Tibial nerve (tissue), 4 donors: ENCODE data around the gene TENT4A. TPM values are rescaled to one million over a fixed set of nuclear protein-coding genes. Genes with fewer than 3 reads are reported as not detected.

Experiments used
- DNase-seq, 2 donors: peaks; one replicate each; pipeline ENCODE4 v3.0.0-alpha.2; 2019; ENCODE audit warnings: low spot score in 2 of 2
- H3K27ac ChIP-seq, 4 donors: fragments of 200-600 bp; sonication (generic) in 3 of 4; one replicate each; pipeline ENCODE4 v1.5.1; 2017 to 2019; ENCODE audit warnings: mild to moderate bottlenecking in 1 of 4
- H3K27me3 ChIP-seq, 2 donors: fragments of 200-600 bp; sonication (generic) in 1 of 2; one replicate each; pipeline versions ENCODE4 v1.5.1 to v1.6.0; 2017 to 2019
- H3K36me3 ChIP-seq, 3 donors: fragments of 200-600 bp; sonication (generic); one replicate each; pipeline ENCODE4 v1.5.1; 2018 to 2019
- H3K4me1 ChIP-seq, 4 donors: fragments of 200-600 bp; sonication (generic) in 3 of 4; one replicate each; pipeline ENCODE4 v1.5.1; 2017 to 2019
- H3K4me3 ChIP-seq, 4 donors: fragments of 200-600 bp; sonication (generic) in 3 of 4; one replicate each; pipeline ENCODE4 v1.5.1; 2017 to 2019; ENCODE audit warnings: mild to moderate bottlenecking in 1 of 4, moderate library complexity in 1 of 4
- H3K9me3 ChIP-seq, 4 donors: fragments of 200-600 bp; sonication (generic) in 3 of 4; one replicate each; pipeline ENCODE4 v1.5.1; 2017 to 2019
- EP300 ChIP-seq, 2 donors: sonication (generic); formaldehyde crosslinking; IDR thresholded peaks; one replicate each; pipeline ENCODE4 v1.6.1; 2017; ENCODE audit warnings: antibody characterized with exemption in 2 of 2, mild to moderate bottlenecking in 1 of 2
- POLR2A ChIP-seq, 2 donors: fragments of 450-650 bp; IDR thresholded peaks; one replicate each; pipeline ENCODE4 v1.6.1; 2017; ENCODE audit warnings: antibody characterized with exemption in 2 of 2, mild to moderate bottlenecking in 2 of 2, moderate library complexity in 2 of 2
- WGBS, 2 donors: methylation state at CpG; one replicate each; pipeline ENCODE4 v1.1.5; 2018; 5-methylcytosine and 5-hydroxymethylcytosine counted together
- total RNA-seq, 4 donors: library from RNA; depleted of rRNA; stranded (reverse); fragments of >200 nt; gene quantifications; one replicate each; pipeline ENCODE4 v1.1.0, GENCODE V29; 2016
- TF ChIP-seq, protein P1 (sequence below), 5 experiments: fragments of 200-600 bp in 3 of 5; fragments of 450-650 bp in 2 of 5; sonication (generic) in 3 of 5; IDR thresholded peaks; one replicate each; pipeline ENCODE4 v1.5.1; 2016 to 2019; ENCODE audit warnings: antibody characterized with exemption in 5 of 5, mild to moderate bottlenecking in 3 of 5, moderate library complexity in 2 of 5

Gene TENT4A
- total RNA-seq, 4 donors from 2014 or later = 22.7 to 34.1 (median 29.2) TPM

- H3K4me3 ChIP-seq = no peak overlapping the region
- H3K4me1 ChIP-seq = peaks cover 0 to 17% (median 3%) of the 10 kb centered on the region in 4 donors
- H3K36me3 ChIP-seq = peaks cover 0 to 21% (median 0%) of the 10 kb centered on the region in 3 donors
- no peak for DNase-seq
- H3K27ac ChIP-seq = no peak overlapping the region
- TF ChIP-seq, protein P1, sequence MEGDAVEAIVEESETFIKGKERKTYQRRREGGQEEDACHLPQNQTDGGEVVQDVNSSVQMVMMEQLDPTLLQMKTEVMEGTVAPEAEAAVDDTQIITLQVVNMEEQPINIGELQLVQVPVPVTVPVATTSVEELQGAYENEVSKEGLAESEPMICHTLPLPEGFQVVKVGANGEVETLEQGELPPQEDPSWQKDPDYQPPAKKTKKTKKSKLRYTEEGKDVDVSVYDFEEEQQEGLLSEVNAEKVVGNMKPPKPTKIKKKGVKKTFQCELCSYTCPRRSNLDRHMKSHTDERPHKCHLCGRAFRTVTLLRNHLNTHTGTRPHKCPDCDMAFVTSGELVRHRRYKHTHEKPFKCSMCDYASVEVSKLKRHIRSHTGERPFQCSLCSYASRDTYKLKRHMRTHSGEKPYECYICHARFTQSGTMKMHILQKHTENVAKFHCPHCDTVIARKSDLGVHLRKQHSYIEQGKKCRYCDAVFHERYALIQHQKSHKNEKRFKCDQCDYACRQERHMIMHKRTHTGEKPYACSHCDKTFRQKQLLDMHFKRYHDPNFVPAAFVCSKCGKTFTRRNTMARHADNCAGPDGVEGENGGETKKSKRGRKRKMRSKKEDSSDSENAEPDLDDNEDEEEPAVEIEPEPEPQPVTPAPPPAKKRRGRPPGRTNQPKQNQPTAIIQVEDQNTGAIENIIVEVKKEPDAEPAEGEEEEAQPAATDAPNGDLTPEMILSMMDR (IDR thresholded peaks at IDR 0.05) = no peak
- TF ChIP-seq POLR2A (IDR thresholded peaks at IDR 0.05) = no peak
- no peak for TF ChIP-seq EP300 (IDR thresholded peaks at IDR 0.05)
- no peaks in the 10 kb centered on the region for H3K9me3 ChIP-seq
- H3K27me3 ChIP-seq = no peaks in the 10 kb centered on the region
- WGBS, 2 donors = 91% methylated on average over 8 of the region's 8 CpGs
Measured at GRCh38 chr5:6762116-6762515, 48.9 kb downstream of the TENT4A start.

- Histone ChIP-seq H3K4me3 (no peak overlapping the region), H3K27me3 (no peaks in the 10 kb centered on the region), H3K27ac (no peak overlapping the region), H3K9me3 (no peaks in the 10 kb centered on the region), H3K36me3 (peaks cover 0 to 18% (median 0%) of the 10 kb centered on the region in 3 donors), H3K4me1 (peaks cover 0 to 17% (median 3%) of the 10 kb centered on the region in 4 donors)
- DNase-seq = no peak
- TF ChIP-seq, protein P1 (IDR thresholded peaks at IDR 0.05) = no peak
- TF ChIP-seq POLR2A (IDR thresholded peaks at IDR 0.05) = no peak
- TF ChIP-seq EP300 (IDR thresholded peaks at IDR 0.05) = no peak
- 91 to 99% methylated on average over 8 of the region's 8 CpGs for WGBS, 2 donors
Measured at GRCh38 chr5:6762697-6763096, 49.5 kb downstream of the TENT4A start.

GRCh38 chr5:6763191-6763590 lies 50.0 kb downstream of the TENT4A start:
- DNase-seq = no peak
- Histone ChIP-seq H3K27ac (no peak overlapping the region), H3K36me3 (peaks cover 0 to 13% (median 0%) of the 10 kb centered on the region in 3 donors), H3K4me1 (peaks cover 0 to 17% (median 3%) of the 10 kb centered on the region in 4 donors), H3K27me3 (no peaks in the 10 kb centered on the region), H3K4me3 (no peak overlapping the region), H3K9me3 (no peaks in the 10 kb centered on the region)
- TF ChIP-seq EP300 (IDR thresholded peaks at IDR 0.05) (no peak), POLR2A (IDR thresholded peaks at IDR 0.05) (no peak)
- TF ChIP-seq, protein P1 (IDR thresholded peaks at IDR 0.05) = no peak
- 86 to 88% methylated on average over 12 of the region's 12 CpGs for WGBS, 2 donors

DNA sequence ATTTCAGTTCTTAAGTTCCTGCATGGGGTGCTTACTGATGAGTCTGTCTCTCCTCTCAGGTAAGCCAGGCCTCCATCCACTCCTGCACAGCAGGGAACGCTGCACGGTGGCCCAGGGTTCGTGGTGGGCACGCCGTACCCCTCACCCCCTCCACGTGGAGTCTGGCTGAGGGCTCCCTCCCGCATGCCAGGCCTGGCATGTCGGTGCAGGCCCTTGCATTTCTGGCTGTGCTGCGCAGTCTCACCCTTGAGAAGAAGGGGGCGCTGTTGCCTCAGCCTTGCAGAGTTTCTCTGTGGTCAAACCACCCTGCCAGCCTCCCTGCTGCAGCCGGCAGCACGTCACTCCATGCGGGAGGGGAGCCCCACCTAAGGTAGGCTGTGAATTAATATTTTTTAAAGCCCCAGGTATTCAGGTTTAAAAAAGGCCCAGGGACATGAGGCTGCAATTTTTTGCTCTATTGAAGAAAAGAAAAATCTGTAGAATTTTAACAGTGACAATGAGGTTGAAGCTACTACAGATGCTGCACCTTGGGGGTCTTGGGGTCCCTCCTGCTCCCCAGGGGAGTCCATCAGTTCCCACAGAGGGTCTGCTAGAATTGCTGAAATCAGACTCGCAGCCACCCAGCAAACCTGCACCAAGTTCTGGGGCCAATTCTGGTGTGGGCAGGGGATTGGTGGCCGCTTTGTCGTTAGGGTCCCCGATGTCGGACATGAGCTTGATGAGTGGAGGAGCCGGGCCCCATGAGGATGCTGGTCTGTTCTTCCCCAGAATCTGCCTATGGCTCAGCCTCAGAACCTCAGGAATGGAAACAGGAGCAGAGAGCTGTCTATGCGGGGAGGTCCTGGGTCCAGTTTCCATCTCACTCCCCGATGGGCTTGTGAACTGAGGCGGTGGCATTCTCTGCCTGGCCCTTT lies 52.6 kb downstream of the TENT4A start:
- peak overlapping the region in 1 of 4 donors; percentile 5 for H3K4me3 ChIP-seq
- H3K9me3 ChIP-seq = no peaks in the 10 kb centered on the region
- no peaks in the 10 kb centered on the region for H3K36me3 ChIP-seq
- WGBS, 2 donors = 39 to 41% methylated on average over 22 of the region's 22 CpGs
- H3K27me3 ChIP-seq = no peaks in the 10 kb centered on the region
- TF ChIP-seq, protein P1 (IDR thresholded peaks at IDR 0.05) = peak; percentile 68 to 81 (median 72)
- no peak for TF ChIP-seq EP300 (IDR thresholded peaks at IDR 0.05)
- TF ChIP-seq POLR2A (IDR thresholded peaks at IDR 0.05) = no peak
- H3K4me1 ChIP-seq = peaks cover 0 to 17% (median 3%) of the 10 kb centered on the region in 4 donors
- H3K27ac ChIP-seq = peak overlapping the region in 1 of 4 donors; percentile 38
- peak; percentile 38 to 76 for DNase-seq

- H3K36me3 ChIP-seq = no peaks in the 10 kb centered on the region
- H3K9me3 ChIP-seq = no peaks in the 10 kb centered on the region
- H3K27me3 ChIP-seq = no peaks in the 10 kb centered on the region
- TF ChIP-seq, protein P1 (IDR thresholded peaks at IDR 0.05) = no peak
- TF ChIP-seq POLR2A (IDR thresholded peaks at IDR 0.05) (no peak), EP300 (IDR thresholded peaks at IDR 0.05) (peak in 1 of 2 donors; percentile 65)
- peak; percentile 52 to 54 for DNase-seq
- 34 to 59% methylated on average over 12 of the region's 12 CpGs for WGBS, 2 donors
- peak overlapping the region in 2 of 4 donors; percentile 9 to 63 for H3K27ac ChIP-seq
- H3K4me1 ChIP-seq = peaks cover 0 to 17% (median 3%) of the 10 kb centered on the region in 4 donors
- peak overlapping the region in 1 of 4 donors; percentile 5 for H3K4me3 ChIP-seq
Measured at GRCh38 chr5:6766604-6767093, 53.4 kb downstream of the TENT4A start.
